SK-N-SH treated with all-trans-retinoic acid at 6 μM for 48 hours (cell line): ENCODE measurements around the gene C9.

Experiments used
- ATAC-seq: fragments of 200-7000 bp; cut with Tn5 transposase; 3 replicates; pipeline ENCODE4 v1.9.1; 2020; ENCODE audit warnings: mild to moderate bottlenecking, moderate library complexity
- ARNTL ChIP-seq: fragments of 450-650 bp; formaldehyde crosslinking; IDR thresholded peaks from 2 replicates; pipeline ENCODE4 v1.5.0; 2020; ENCODE audit warnings: low read depth, mild to moderate bottlenecking, moderate library complexity, borderline replicate concordance
- BACH2 ChIP-seq: fragments of 250-450 bp; sonication (Bioruptor Pico); IDR thresholded peaks from 2 replicates; pipeline ENCODE4 v1.9.0; 2021; ENCODE audit warnings: mild to moderate bottlenecking, borderline replicate concordance
- CSDC2 ChIP-seq: fragments of 250-450 bp; sonication (Bioruptor Pico); IDR thresholded peaks from 2 replicates; pipeline ENCODE4 v1.5.0; 2020; ENCODE audit warnings: mild to moderate bottlenecking, moderate library complexity
- CSRNP3 ChIP-seq: fragments of 250-450 bp; sonication (Bioruptor Pico); IDR thresholded peaks from 2 replicates; pipeline ENCODE4 v1.5.1; 2021; ENCODE audit warnings: mild to moderate bottlenecking, moderate library complexity
- OSR1 ChIP-seq: fragments of 250-450 bp; sonication (Bioruptor Pico); IDR thresholded peaks from 2 replicates; pipeline ENCODE4 v1.8.0; 2022; ENCODE audit warnings: moderate library complexity, mild to moderate bottlenecking, inconsistent platforms
- POU6F1 ChIP-seq: fragments of 250-450 bp; sonication (Bioruptor Pico); IDR thresholded peaks from 2 replicates; pipeline ENCODE4 v1.8.0; 2021; ENCODE audit warnings: low read depth, mild to moderate bottlenecking, moderate library complexity, borderline replicate concordance
- PPARA ChIP-seq: fragments of 250-450 bp; sonication (Bioruptor Pico); IDR thresholded peaks from 2 replicates; pipeline ENCODE4 v1.5.0; 2020; ENCODE audit warnings: mild to moderate bottlenecking, borderline replicate concordance
- RARB ChIP-seq: fragments of 250-450 bp; sonication (Bioruptor Pico); IDR thresholded peaks from 2 replicates; pipeline ENCODE4 v1.8.0; 2021; ENCODE audit warnings: mild to moderate bottlenecking, moderate library complexity
- TOX ChIP-seq: fragments of 250-450 bp; sonication (Bioruptor Pico); IDR thresholded peaks from 2 replicates; pipeline ENCODE4 v1.8.0; 2021; ENCODE audit warnings: mild to moderate bottlenecking, moderate library complexity, borderline replicate concordance
- TSHZ2 ChIP-seq: fragments of 250-450 bp; sonication (Bioruptor Pico); IDR thresholded peaks from 2 replicates; pipeline ENCODE4 v1.5.0; 2020; ENCODE audit warnings: mild to moderate bottlenecking, moderate library complexity
- ZC3H10 ChIP-seq: fragments of 250-450 bp; sonication (Bioruptor Pico); IDR thresholded peaks from 2 replicates; pipeline ENCODE4 v1.5.1; 2021; ENCODE audit warnings: mild to moderate bottlenecking, moderate library complexity
- ZFP3 ChIP-seq: fragments of 250-450 bp; sonication (Bioruptor Pico); IDR thresholded peaks from 2 replicates; pipeline ENCODE4 v1.5.0; 2020; ENCODE audit warnings: mild to moderate bottlenecking, moderate library complexity
- ZFP30 ChIP-seq: fragments of 450-650 bp; formaldehyde crosslinking; IDR thresholded peaks from 2 replicates; pipeline ENCODE4 v1.5.0; 2022; ENCODE audit warnings: mild to moderate bottlenecking, moderate library complexity
- ZNF565 ChIP-seq: fragments of 450-650 bp; formaldehyde crosslinking; conservative IDR thresholded peaks from 2 replicates; pipeline ENCODE4 v1.5.0; 2020; ENCODE audit warnings: low read depth, mild to moderate bottlenecking, moderate library complexity
- ZNF70 ChIP-seq: fragments of 450-650 bp; formaldehyde crosslinking; IDR thresholded peaks from 2 replicates; pipeline ENCODE4 v1.5.0; 2020; ENCODE audit warnings: mild to moderate bottlenecking, moderate library complexity
- ZNF8 ChIP-seq: fragments of 450-650 bp; formaldehyde crosslinking; IDR thresholded peaks from 2 replicates; pipeline ENCODE4 v1.5.0; 2020; ENCODE audit warnings: mild to moderate bottlenecking, moderate library complexity
- TF ChIP-seq, protein P1 (sequence below): fragments of 250-450 bp; sonication (Bioruptor Pico); IDR thresholded peaks from 2 replicates; pipeline ENCODE4 v1.8.0; 2020; ENCODE audit warnings: mild to moderate bottlenecking, moderate library complexity, borderline replicate concordance

The C9 gene

GRCh38 chr5:39352170-39352569 is 12.1 kb downstream of the C9 start (continued):
- no peak for TF ChIP-seq TOX (CRISPR knock-in tag)
- TF ChIP-seq ZNF565 (CRISPR knock-in tag), result no peak
- TF ChIP-seq ZNF8 (CRISPR knock-in tag), result no peak
- TF ChIP-seq PPARA (CRISPR knock-in tag), result no peak
- TF ChIP-seq RARB (CRISPR knock-in tag), result no peak
- no peak for TF ChIP-seq ZFP3 (CRISPR knock-in tag)

DNA sequence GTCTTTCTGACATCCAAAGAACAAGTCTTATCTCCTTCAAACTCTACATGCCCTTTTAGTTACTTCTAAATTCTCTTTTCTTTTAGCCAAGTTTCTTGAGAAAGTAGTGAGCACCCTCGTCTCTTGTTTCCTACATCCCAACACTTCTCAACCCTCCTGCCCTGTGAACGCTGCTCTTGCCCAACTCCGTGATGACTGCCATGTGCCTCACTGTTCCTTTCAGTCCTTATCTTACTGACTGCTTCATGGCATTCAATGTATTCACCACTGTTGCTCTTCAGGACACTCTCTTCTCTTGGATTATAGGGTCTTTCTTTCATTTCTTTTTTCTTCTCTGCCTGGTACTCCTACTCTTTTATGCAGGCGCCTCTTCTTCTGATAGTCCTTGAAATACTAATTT is 14.8 kb downstream of the C9 start:
- ATAC-seq, result no peak
- TF ChIP-seq ZFP30 (CRISPR knock-in tag) (no peak), ZNF8 (CRISPR knock-in tag) (no peak), TOX (CRISPR knock-in tag) (no peak), BACH2 (CRISPR knock-in tag) (no peak), ZNF565 (CRISPR knock-in tag) (no peak), OSR1 (CRISPR knock-in tag) (no peak), TSHZ2 (no peak), CSDC2 (CRISPR knock-in tag) (no peak), CSRNP3 (CRISPR knock-in tag) (no peak), RARB (CRISPR knock-in tag) (no peak), ZC3H10 (CRISPR knock-in tag) (no peak)
- TF ChIP-seq, protein P1, sequence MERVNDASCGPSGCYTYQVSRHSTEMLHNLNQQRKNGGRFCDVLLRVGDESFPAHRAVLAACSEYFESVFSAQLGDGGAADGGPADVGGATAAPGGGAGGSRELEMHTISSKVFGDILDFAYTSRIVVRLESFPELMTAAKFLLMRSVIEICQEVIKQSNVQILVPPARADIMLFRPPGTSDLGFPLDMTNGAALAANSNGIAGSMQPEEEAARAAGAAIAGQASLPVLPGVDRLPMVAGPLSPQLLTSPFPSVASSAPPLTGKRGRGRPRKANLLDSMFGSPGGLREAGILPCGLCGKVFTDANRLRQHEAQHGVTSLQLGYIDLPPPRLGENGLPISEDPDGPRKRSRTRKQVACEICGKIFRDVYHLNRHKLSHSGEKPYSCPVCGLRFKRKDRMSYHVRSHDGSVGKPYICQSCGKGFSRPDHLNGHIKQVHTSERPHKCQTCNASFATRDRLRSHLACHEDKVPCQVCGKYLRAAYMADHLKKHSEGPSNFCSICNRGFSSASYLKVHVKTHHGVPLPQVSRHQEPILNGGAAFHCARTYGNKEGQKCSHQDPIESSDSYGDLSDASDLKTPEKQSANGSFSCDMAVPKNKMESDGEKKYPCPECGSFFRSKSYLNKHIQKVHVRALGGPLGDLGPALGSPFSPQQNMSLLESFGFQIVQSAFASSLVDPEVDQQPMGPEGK (CRISPR knock-in tag), result no peak
- TF ChIP-seq, all 23 proteins: peak for 0

DNA sequence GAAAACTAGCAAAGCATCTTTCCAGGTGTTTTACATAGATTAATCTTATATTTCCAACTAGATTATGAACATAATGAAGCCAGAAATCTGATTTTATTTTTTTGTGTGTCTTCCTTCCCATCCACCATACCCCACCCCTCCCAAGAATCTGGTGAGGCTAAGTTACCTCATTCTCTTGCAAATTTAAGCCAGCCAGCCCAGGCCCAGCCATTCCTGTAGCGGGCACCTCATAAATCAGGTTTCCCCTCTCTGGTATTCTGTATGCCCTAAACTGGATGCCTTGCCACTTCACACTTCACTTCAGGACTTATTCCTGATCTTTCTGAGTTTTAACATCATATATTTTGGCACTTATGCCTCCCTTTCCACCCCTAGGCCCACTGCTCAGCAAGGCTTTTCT is 21.8 kb downstream of the C9 start:
- no peak for ATAC-seq
- no peak for TF ChIP-seq TOX (CRISPR knock-in tag)
- TF ChIP-seq PPARA (CRISPR knock-in tag), result no peak
- TF ChIP-seq POU6F1 (CRISPR knock-in tag), result no peak
- no peak for TF ChIP-seq ARNTL (CRISPR knock-in tag)
- TF ChIP-seq ZNF565 (CRISPR knock-in tag), result no peak
- TF ChIP-seq TSHZ2, result no peak
- no peak for TF ChIP-seq ZNF70 (CRISPR knock-in tag)
- TF ChIP-seq ZC3H10 (CRISPR knock-in tag), result no peak
